ENCODE data around the gene PLA2G4D.

GRCh38 chr15:42141246-42141645 lies 46.9 kb upstream of the PLA2G4D start:
- no peak for TF ChIP-seq CTCF (IDR thresholded peaks at IDR 0.05)
- TF ChIP-seq ATF1 (CRISPR knock-in tag; IDR thresholded peaks at IDR 0.05) = no peak
- no peak for TF ChIP-seq USF1 (CRISPR knock-in tag; IDR thresholded peaks at IDR 0.05)
